ENCODE measurements around the gene CDH2.

- no peak for TF ChIP-seq CTCF (conservative IDR thresholded peaks at IDR 0.05 in 1 of 2, IDR thresholded peaks at IDR 0.05 in 1 of 2; ENCODE audit: low read depth in 1 of 2, low read length in 2 of 2)
- no peak for TF ChIP-seq EZH2 (IDR thresholded peaks at IDR 0.05; ENCODE audit: low read length, missing control alignments)
Measured at GRCh38 chr18:28152354-28152753, 24.6 kb downstream of the CDH2 start.
